GM12892 (cell line): ENCODE measurements around the gene RASA1.

Experiments
- POLR2A ChIP-seq: IDR thresholded peaks from 2 replicates; pipeline ENCODE4 v1.6.1; 2011; ENCODE audit warnings: low read depth, low read length, control low read depth
- POLR2AphosphoS5 ChIP-seq: IDR thresholded peaks from 2 replicates; pipeline ENCODE4 v1.6.1; 2011; ENCODE audit warnings: low read depth, low read length, control low read depth
- TAF1 ChIP-seq: IDR thresholded peaks from 2 replicates; pipeline ENCODE4 v1.6.1; 2011; ENCODE audit warnings: low read depth, mild to moderate bottlenecking, control low read depth, low read length, borderline replicate concordance

DNA sequence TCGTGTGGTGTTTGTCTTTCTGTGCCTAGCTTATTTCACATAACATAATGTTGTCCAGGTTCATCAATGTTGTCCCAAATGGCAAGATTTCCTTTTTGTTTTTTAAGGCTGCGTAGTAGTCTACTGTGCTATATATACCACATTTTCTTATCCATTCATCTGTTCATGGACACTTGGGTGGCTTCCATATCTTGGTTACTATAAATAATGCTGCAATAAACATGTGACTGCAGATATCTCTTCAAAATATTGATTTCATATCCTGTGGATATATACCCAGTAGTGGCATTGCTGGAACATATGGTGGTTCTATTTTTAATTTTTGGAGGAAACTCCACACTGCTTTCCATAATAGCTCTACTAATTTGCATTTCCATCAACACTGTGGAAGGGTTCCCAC lies 170.5 kb downstream of the RASA1 start:
- no peak for TF ChIP-seq POLR2A
- no peak for TF ChIP-seq POLR2AphosphoS5
- no peak for TF ChIP-seq TAF1
